A549 (cell line): Measurements from ENCODE around the gene SALL4.

Experiments
- CEBPB ChIP-seq, 2 experiments: fragments of >200 bp in 1 of 2; sonication (Bioruptor Twin) in 1 of 2; formaldehyde crosslinking in 1 of 2; IDR thresholded peaks; 2 replicates each; pipeline ENCODE4 v1.6.1; 2012 to 2016
- CHD2 ChIP-seq: fragments of 150-350 bp; IDR thresholded peaks from 2 replicates; pipeline ENCODE4 v1.6.1; 2014; ENCODE audit warnings: low read length; ENCODE audit not compliant: partially characterized antibody
- CTCF ChIP-seq: fragments of >200 bp; sonication (Bioruptor Twin); formaldehyde crosslinking; IDR thresholded peaks from 3 replicates; pipeline ENCODE4 v1.5.1; 2016
- HDAC2 ChIP-seq: fragments of 200-600 bp; sonication (generic); IDR thresholded peaks from 2 replicates; pipeline ENCODE4 v1.6.1; 2016
- MAZ ChIP-seq: fragments of 150-350 bp; IDR thresholded peaks from 2 replicates; pipeline ENCODE4 v1.6.1; 2014; ENCODE audit warnings: antibody characterized with exemption, low read depth, low read length, borderline replicate concordance
- REST ChIP-seq: fragments of 200-600 bp; sonication (generic); IDR thresholded peaks from 2 replicates; pipeline ENCODE4 v1.6.1; 2016; ENCODE audit warnings: antibody characterized with exemption, mild to moderate bottlenecking, moderate library complexity
- RFX5 ChIP-seq: fragments of 450-650 bp; IDR thresholded peaks from 2 replicates; pipeline ENCODE4 v1.7.1; 2014; ENCODE audit warnings: antibody characterized with exemption, mild to moderate bottlenecking, moderate library complexity
- TF ChIP-seq, protein P1 (sequence below): IDR thresholded peaks from 2 replicates; pipeline ENCODE4 v1.6.1; 2012

DNA sequence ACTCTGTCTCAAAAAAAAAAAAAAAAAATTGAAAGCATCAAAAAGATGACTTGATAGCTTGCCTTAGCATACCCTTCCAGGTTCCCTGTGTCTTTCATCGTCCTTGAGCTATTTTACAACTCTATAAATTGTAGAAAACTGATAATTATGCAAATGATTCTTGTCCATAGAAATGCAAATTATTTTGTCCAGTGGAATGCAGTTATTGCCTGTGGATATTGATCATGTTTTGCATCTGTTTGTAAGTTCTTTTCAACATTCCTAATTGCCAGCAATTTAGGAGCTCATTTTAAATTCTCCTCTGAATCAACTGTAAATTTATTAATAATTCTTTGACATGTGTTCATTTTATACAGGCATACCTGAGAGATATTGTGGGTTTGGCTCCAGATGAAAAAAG, 27.1 kb downstream of the SALL4 start:
- no peak for TF ChIP-seq RFX5
- no peak for TF ChIP-seq CEBPB (IDR thresholded peaks at IDR 0.05)
- TF ChIP-seq CTCF = no peak
- TF ChIP-seq MAZ = no peak
- no peak for TF ChIP-seq HDAC2
- TF ChIP-seq, protein P1, sequence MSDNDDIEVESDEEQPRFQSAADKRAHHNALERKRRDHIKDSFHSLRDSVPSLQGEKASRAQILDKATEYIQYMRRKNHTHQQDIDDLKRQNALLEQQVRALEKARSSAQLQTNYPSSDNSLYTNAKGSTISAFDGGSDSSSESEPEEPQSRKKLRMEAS = no peak
- TF ChIP-seq CHD2 = no peak
- TF ChIP-seq REST = no peak
